CD8-positive, alpha-beta memory T cell (primary cell): ENCODE results near the gene EXOSC1. TPM values are rescaled to one million over a fixed set of nuclear protein-coding genes. Genes with fewer than 3 reads are reported as not detected.
"Not testable (repeated sequence)": the region's sequence is repeated elsewhere in the genome, so short reads cannot be mapped to it uniquely, and the experiment has no call there.

Source experiments
- CTCF ChIA-PET: fragments of 350-600 bp; sonication (Branson Sonifier 250); formaldehyde crosslinking; loops from one replicate; lab custom pipeline; 2021; ENCODE audit warnings: antibody characterized with exemption; lab: Charles Lee
- POLR2A ChIA-PET: fragments of 350-600 bp; sonication (Branson Sonifier 250); formaldehyde crosslinking; loops from one replicate; lab custom pipeline; 2021; ENCODE audit warnings: antibody characterized with exemption; lab: Charles Lee
- DNase-seq, 5 donors: peaks; one replicate each; pipeline versions ENCODE4 v3.0.0 to v3.0.0-alpha.2; 2020 to 2022; ENCODE audit warnings: mixed read lengths in 1 of 5
- H3K27ac ChIP-seq: one replicate; pipeline ENCODE4 v1.7.0; 2013; ENCODE audit warnings: low read depth, mild to moderate bottlenecking, low read length, moderate library complexity
- H3K27me3 ChIP-seq: 2 replicates; pipeline ENCODE4 v1.7.0; 2013; ENCODE audit warnings: low read length, mild to moderate bottlenecking; ENCODE audit not compliant: insufficient read depth, poor library complexity, severe bottlenecking
- H3K36me3 ChIP-seq: 2 replicates; pipeline ENCODE4 v1.7.0; 2013; ENCODE audit warnings: mild to moderate bottlenecking, low read length, moderate library complexity; ENCODE audit not compliant: insufficient read depth
- H3K4me1 ChIP-seq: 2 replicates; pipeline ENCODE4 v1.7.0; 2013; ENCODE audit warnings: mild to moderate bottlenecking, low read length, moderate library complexity; ENCODE audit not compliant: insufficient read depth
- H3K4me3 ChIP-seq: 2 replicates; pipeline ENCODE4 v1.7.0; 2013; ENCODE audit warnings: mild to moderate bottlenecking, low read length
- H3K9me3 ChIP-seq: 2 replicates; pipeline ENCODE4 v1.7.0; 2013; ENCODE audit warnings: mild to moderate bottlenecking, low read length
- H3K27ac Mint-ChIP-seq, 8 donors: one replicate each; pipeline ENCODE4 v1.8.0; 2020 to 2021; ENCODE audit warnings: mixed read lengths in 8 of 8, mild to moderate bottlenecking in 6 of 8, inconsistent platforms in 3 of 8, moderate library complexity in 3 of 8
- H3K27me3 Mint-ChIP-seq, 2 donors: one replicate each; pipeline ENCODE4 v1.8.0; 2020 to 2021; ENCODE audit warnings: mixed read lengths in 2 of 2, mild to moderate bottlenecking in 1 of 2, moderate library complexity in 1 of 2
- H3K36me3 Mint-ChIP-seq, 3 donors: one replicate each; pipeline ENCODE4 v1.8.0; 2020 to 2021; ENCODE audit warnings: mixed read lengths in 3 of 3, inconsistent platforms in 1 of 3, mild to moderate bottlenecking in 1 of 3
- H3K4me1 Mint-ChIP-seq, 3 donors: one replicate each; pipeline ENCODE4 v1.8.0; 2020 to 2021; ENCODE audit warnings: mixed read lengths in 3 of 3, inconsistent platforms in 1 of 3, mild to moderate bottlenecking in 1 of 3
- H3K4me3 Mint-ChIP-seq, 7 donors: one replicate each; pipeline ENCODE4 v1.8.0; 2020 to 2021; ENCODE audit warnings: mixed read lengths in 7 of 7, mild to moderate bottlenecking in 6 of 7, moderate library complexity in 4 of 7, inconsistent platforms in 2 of 7
- H3K9me3 Mint-ChIP-seq, 5 donors: one replicate each; pipeline ENCODE4 v1.8.0; 2020 to 2022; ENCODE audit warnings: mixed read lengths in 5 of 5, mild to moderate bottlenecking in 3 of 5, moderate library complexity in 2 of 5, inconsistent platforms in 1 of 5
- polyA plus RNA-seq: library from polyadenylated mRNA; unstranded; fragments of 300-500 nt; fragmentation: Illumina TruSeq; gene quantifications from one replicate; pipeline ENCODE4 v1.2.3, GENCODE V29; 2021
- total RNA-seq, 2 experiments: library from RNA; stranded (reverse); gene quantifications; one replicate each; pipeline ENCODE4 v1.2.3, GENCODE V29; 2021

Gene EXOSC1
- total and polyA plus RNA-seq, 3 experiments from 2014 or later, result 61.0 to 83.0 (median 64.8) TPM

DNA sequence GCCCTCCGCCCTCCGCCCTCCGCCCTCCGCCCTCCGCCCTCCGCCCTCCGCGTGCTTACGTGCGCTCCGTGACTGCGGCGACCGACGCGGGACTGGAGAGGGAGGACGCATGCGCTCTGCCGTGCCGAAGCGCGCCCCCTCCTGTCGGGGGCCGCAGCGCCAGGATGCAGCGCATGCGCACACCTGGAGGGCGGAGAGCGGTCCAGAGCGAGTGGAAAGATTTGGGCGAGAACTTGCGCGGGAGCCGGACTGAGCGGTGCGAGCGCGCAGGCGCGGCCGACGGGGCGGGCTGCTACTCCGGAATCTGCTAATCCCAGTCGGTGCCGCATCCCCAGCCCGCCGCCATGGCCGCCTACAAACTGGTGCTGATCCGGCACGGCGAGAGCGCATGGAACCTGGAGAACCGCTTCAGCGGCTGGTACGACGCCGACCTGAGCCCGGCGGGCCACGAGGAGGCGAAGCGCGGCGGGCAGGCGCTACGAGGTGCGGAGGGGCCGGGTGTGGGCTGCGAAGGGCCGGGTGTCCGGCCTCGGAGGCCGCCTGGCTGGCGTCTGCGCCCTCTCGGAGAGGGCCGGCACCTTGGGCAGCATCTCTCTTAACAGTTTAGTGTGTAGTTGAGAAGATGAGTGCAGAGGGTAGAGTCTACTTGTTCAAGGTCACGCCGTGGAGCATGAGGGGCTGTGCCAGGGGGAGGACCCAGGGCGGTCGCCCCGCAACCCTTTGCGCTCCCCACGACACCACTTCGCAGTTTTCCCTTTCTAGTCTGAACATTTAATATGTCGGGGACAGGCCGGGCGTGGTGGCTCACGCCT lies 19.6 kb downstream of the EXOSC1 start, which contains the start of gene PGAM1:
Gene PGAM1, plus strand, starts transcription at position 228 of the 812 bp plus-strand sequence. Its CDS starts 117 bp downstream, at position 345.
- Histone ChIP-seq H3K9me3 (no peaks in the 10 kb centered on the region), H3K27me3 (no peaks in the 10 kb centered on the region), H3K4me3 (peak within 1 kb of the TSS; percentile 92), H3K36me3 (peaks cover 14% of the 10 kb centered on the region), H3K27ac (peak within 1 kb of the TSS; percentile 91), H3K4me1 (peaks cover 27% of the 10 kb centered on the region)
- H3K9me3 Mint-ChIP-seq, result peaks cover 0 to 2% (median 0%) of the 10 kb centered on the region in 5 donors
- ChIA-PET POLR2A (interaction anchor here (1.5 kb wide), 1 partner anchor 12 kb away, joined by 3 read pairs; no protein-coding TSS in a partner anchor), CTCF (no interaction called here)
- H3K27ac Mint-ChIP-seq, result peak within 1 kb of the TSS; percentile 88 to 97 (median 94)
- H3K36me3 Mint-ChIP-seq, result peaks cover 0 to 38% (median 3%) of the 10 kb centered on the region in 3 donors
- H3K27me3 Mint-ChIP-seq, result peaks cover 0 to 3% of the 10 kb centered on the region in 2 donors
- H3K4me3 Mint-ChIP-seq, result peak within 1 kb of the TSS; percentile 89 to 96 (median 92)
- DNase-seq, result peak; percentile 93 to 98 (median 97)
- H3K4me1 Mint-ChIP-seq, result peaks cover 34 to 51% (median 41%) of the 10 kb centered on the region in 3 donors

GRCh38 chr10:97423757-97424098 lies 22.1 kb downstream of the EXOSC1 start:
- H3K9me3 Mint-ChIP-seq, H3K27me3 ChIP-seq, H3K27ac ChIP-seq, H3K9me3 ChIP-seq, H3K36me3 ChIP-seq, H3K27me3 Mint-ChIP-seq, H3K4me3 ChIP-seq, POLR2A ChIA-PET, DNase-seq: not testable (repeated sequence)
- peaks cover 25% of the 10 kb centered on the region for H3K4me1 ChIP-seq
- peak overlapping the region in 2 of 7 donors; percentile 36 to 76 for H3K4me3 Mint-ChIP-seq
- peaks cover 36 to 51% (median 43%) of the 10 kb centered on the region in 3 donors for H3K4me1 Mint-ChIP-seq
- H3K36me3 Mint-ChIP-seq, result peaks cover 0 to 19% (median 2%) of the 10 kb centered on the region in 3 donors
- peak overlapping the region in 3 of 8 donors; percentile 29 to 88 (median 42) for H3K27ac Mint-ChIP-seq
- CTCF ChIA-PET, result interaction anchor here (1.9 to 2.3 kb wide), 3 partner anchors 8 to 15 kb away, joined by 5 to 13 read pairs (median 9); no protein-coding TSS in a partner anchor

DNA sequence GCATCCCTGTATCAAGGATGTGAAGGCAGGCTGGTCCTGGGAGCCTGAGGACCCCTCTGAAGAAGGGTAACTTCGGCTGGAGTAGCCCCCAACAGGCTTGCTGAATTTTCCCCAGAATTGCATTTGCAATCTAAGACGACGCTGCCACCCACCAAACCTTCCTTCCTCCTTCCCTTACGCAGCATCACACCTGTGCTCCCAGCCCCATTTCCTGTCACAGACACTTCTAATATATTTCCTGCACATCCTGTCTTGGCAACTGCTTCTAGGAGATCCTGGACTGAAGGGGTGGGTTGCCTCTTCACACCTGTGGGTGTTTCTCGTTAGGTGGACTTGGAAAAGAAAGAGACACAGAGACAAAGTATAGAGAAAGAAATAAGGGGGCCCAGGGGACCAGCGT lies 29.2 kb downstream of the EXOSC1 start:
- Mint-ChIP-seq H3K4me1 (peaks cover 45 to 59% (median 56%) of the 10 kb centered on the region in 3 donors), H3K27me3 (no peaks in the 10 kb centered on the region), H3K4me3 (peak overlapping the region in 5 of 7 donors; percentile 16 to 72 (median 58)), H3K27ac (peak overlapping the region; percentile 34 to 91 (median 84)), H3K36me3 (peaks cover 0 to 3% (median 2%) of the 10 kb centered on the region in 3 donors), H3K9me3 (no peaks in the 10 kb centered on the region)
- H3K4me1 ChIP-seq, result peaks cover 34% of the 10 kb centered on the region
- no peak for DNase-seq
- no peaks in the 10 kb centered on the region for H3K9me3 ChIP-seq
- no peaks in the 10 kb centered on the region for H3K27me3 ChIP-seq
- H3K27ac ChIP-seq, result no peak overlapping the region
- POLR2A ChIA-PET, result interaction anchor here (0.7 kb wide), 1 partner anchor 16 kb away, joined by 3 read pairs; no protein-coding TSS in a partner anchor
- CTCF ChIA-PET, result interaction anchor here (1.1 kb wide), 1 partner anchor 10 kb away, joined by 3 read pairs; no protein-coding TSS in a partner anchor
- H3K4me3 ChIP-seq, result no peak overlapping the region
- no peaks in the 10 kb centered on the region for H3K36me3 ChIP-seq

GRCh38 chr10:97412891-97413304 lies 32.9 kb downstream of the EXOSC1 start:
- H3K27ac Mint-ChIP-seq, result peak overlapping the region; percentile 3 to 93 (median 77)
- Histone ChIP-seq H3K9me3 (no peaks in the 10 kb centered on the region), H3K4me3 (no peak overlapping the region), H3K4me1 (peaks cover 27% of the 10 kb centered on the region), H3K36me3 (no peaks in the 10 kb centered on the region), H3K27me3 (no peaks in the 10 kb centered on the region), H3K27ac (no peak overlapping the region)
- peak overlapping the region in 4 of 7 donors; percentile 1 to 49 (median 18) for H3K4me3 Mint-ChIP-seq
- no peaks in the 10 kb centered on the region for H3K27me3 Mint-ChIP-seq
- no peaks in the 10 kb centered on the region for H3K9me3 Mint-ChIP-seq
- ChIA-PET CTCF (interaction anchor here (0.8 to 2.9 kb wide), 4 partner anchors 10 to 142 kb away, joined by 3 to 13 read pairs (median 6); partner anchors contain the start of gene RRP12), POLR2A (interaction anchor here (1.2 kb wide), 1 partner anchor 12 kb away, joined by 5 read pairs; no protein-coding TSS in a partner anchor)
- peaks cover 35 to 43% (median 40%) of the 10 kb centered on the region in 3 donors for H3K4me1 Mint-ChIP-seq
- no peak for DNase-seq
- peaks cover 0 to 2% (median 0%) of the 10 kb centered on the region in 3 donors for H3K36me3 Mint-ChIP-seq

GRCh38 chr10:97411406-97411805 lies 34.4 kb downstream of the EXOSC1 start:
- Histone ChIP-seq H3K27ac (no peak overlapping the region), H3K36me3 (no peaks in the 10 kb centered on the region), H3K4me3 (no peak overlapping the region), H3K27me3 (no peaks in the 10 kb centered on the region), H3K4me1 (peaks cover 29% of the 10 kb centered on the region), H3K9me3 (no peaks in the 10 kb centered on the region)
- Mint-ChIP-seq H3K27me3 (no peaks in the 10 kb centered on the region), H3K9me3 (no peaks in the 10 kb centered on the region), H3K36me3 (no peaks in the 10 kb centered on the region), H3K4me3 (no peak overlapping the region), H3K27ac (peak overlapping the region in 1 of 8 donors; percentile 55), H3K4me1 (peaks cover 31 to 41% (median 36%) of the 10 kb centered on the region in 3 donors)
- DNase-seq, result no peak
- CTCF ChIA-PET, result interaction anchor here (0.6 to 1.8 kb wide), 3 partner anchors 9 to 126 kb away, joined by 3 to 6 read pairs (median 4); partner anchors contain the start of gene RRP12
- POLR2A ChIA-PET, result no interaction called here

GRCh38 chr10:97408496-97408992 lies 37.3 kb downstream of the EXOSC1 start:
- H3K4me3 ChIP-seq, result no peak overlapping the region
- H3K27ac Mint-ChIP-seq, result no peak overlapping the region
- H3K27me3 Mint-ChIP-seq, result no peaks in the 10 kb centered on the region
- H3K9me3 Mint-ChIP-seq, result no peaks in the 10 kb centered on the region
- ChIA-PET CTCF (interaction anchor here (0.9 to 2.4 kb wide), 8 partner anchors 9 to 144 kb away, joined by 3 to 9 read pairs (median 4); no protein-coding TSS in a partner anchor), POLR2A (no interaction called here)
- H3K27ac ChIP-seq, result no peak overlapping the region
- no peak for DNase-seq
- H3K4me1 Mint-ChIP-seq, result peaks cover 12 to 19% (median 18%) of the 10 kb centered on the region in 3 donors
- no peaks in the 10 kb centered on the region for H3K36me3 ChIP-seq
- H3K4me1 ChIP-seq, result peaks cover 9% of the 10 kb centered on the region
- H3K9me3 ChIP-seq, result no peaks in the 10 kb centered on the region
- H3K4me3 Mint-ChIP-seq, result no peak overlapping the region
- H3K27me3 ChIP-seq, result no peaks in the 10 kb centered on the region
- H3K36me3 Mint-ChIP-seq, result no peaks in the 10 kb centered on the region

DNA sequence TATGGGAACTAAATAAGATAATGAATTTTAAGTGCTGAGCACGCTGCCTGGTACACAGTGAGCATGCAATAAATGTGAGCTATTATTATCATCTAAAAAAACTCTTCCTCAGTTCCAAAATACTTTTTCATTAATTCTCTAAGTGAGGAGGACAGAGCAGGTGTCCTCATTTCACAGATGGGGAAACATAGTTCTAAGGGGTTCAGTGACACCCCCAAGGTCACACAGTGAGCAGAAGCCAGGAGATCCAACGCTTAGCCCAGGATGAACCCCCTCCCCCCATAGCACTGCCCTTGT lies 37.9 kb downstream of the EXOSC1 start:
- Mint-ChIP-seq H3K36me3 (no peaks in the 10 kb centered on the region), H3K9me3 (no peaks in the 10 kb centered on the region), H3K4me3 (no peak overlapping the region), H3K4me1 (peaks cover 8 to 14% (median 13%) of the 10 kb centered on the region in 3 donors), H3K27me3 (no peaks in the 10 kb centered on the region), H3K27ac (peak overlapping the region in 1 of 8 donors; percentile 1)
- no peaks in the 10 kb centered on the region for H3K36me3 ChIP-seq
- H3K27me3 ChIP-seq, result no peaks in the 10 kb centered on the region
- no peaks in the 10 kb centered on the region for H3K9me3 ChIP-seq
- peaks cover 6% of the 10 kb centered on the region for H3K4me1 ChIP-seq
- ChIA-PET CTCF (interaction anchor here (0.6 to 2.1 kb wide), 9 partner anchors 10 to 133 kb away, joined by 3 to 13 read pairs (median 3); partner anchors contain the start of genes EXOSC1 and ZDHHC16), POLR2A (no interaction called here)
- H3K27ac ChIP-seq, result no peak overlapping the region
- H3K4me3 ChIP-seq, result no peak overlapping the region
- no peak for DNase-seq
